OCI-LY7 (cell line): ENCODE data around the gene GNG12.

Experiments used
- EZH2phosphoT487 ChIP-seq: fragments of 200-600 bp; sonication (generic); IDR thresholded peaks from 2 replicates; pipeline ENCODE4 v1.6.1; 2018; ENCODE audit warnings: low read depth, borderline replicate concordance, mild to moderate bottlenecking, mixed run types, antibody characterized with exemption, low read length, moderate library complexity, mixed read lengths
- TF ChIP-seq, protein P1 (sequence below): fragments of 200-600 bp; sonication (generic); conservative IDR thresholded peaks from 2 replicates; pipeline ENCODE4 v1.5.1; 2014; ENCODE audit warnings: mild to moderate bottlenecking, antibody characterized with exemption, low read length, moderate library complexity, mixed read lengths

DNA sequence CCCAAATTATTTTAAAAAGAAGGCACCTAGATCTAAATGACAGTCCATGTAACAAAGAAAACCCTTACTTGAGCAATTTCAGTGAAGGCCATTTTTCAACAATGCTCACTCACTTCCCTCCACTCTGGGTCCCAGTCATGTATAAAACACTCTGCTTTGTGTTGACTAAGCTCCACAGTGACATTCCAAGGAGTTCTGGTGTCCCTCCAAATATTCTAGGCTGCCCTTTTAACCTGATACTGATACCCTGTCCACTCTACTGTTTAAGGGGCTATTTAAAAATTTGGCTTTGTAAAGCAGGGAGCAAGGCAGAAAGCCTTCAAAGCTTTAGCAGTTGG lies 73.6 kb downstream of the GNG12 start:
- TF ChIP-seq, protein P1, sequence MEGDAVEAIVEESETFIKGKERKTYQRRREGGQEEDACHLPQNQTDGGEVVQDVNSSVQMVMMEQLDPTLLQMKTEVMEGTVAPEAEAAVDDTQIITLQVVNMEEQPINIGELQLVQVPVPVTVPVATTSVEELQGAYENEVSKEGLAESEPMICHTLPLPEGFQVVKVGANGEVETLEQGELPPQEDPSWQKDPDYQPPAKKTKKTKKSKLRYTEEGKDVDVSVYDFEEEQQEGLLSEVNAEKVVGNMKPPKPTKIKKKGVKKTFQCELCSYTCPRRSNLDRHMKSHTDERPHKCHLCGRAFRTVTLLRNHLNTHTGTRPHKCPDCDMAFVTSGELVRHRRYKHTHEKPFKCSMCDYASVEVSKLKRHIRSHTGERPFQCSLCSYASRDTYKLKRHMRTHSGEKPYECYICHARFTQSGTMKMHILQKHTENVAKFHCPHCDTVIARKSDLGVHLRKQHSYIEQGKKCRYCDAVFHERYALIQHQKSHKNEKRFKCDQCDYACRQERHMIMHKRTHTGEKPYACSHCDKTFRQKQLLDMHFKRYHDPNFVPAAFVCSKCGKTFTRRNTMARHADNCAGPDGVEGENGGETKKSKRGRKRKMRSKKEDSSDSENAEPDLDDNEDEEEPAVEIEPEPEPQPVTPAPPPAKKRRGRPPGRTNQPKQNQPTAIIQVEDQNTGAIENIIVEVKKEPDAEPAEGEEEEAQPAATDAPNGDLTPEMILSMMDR: no peak
- no peak for TF ChIP-seq EZH2phosphoT487
